OCI-LY1 (cell line): ENCODE measurements around the gene CADM1.

Experiments used
- H2AFZ ChIP-seq: fragments of 200-600 bp; sonication (generic), shearing (Covaris generic); 2 replicates; pipeline ENCODE4 v1.6.0; 2014; ENCODE audit warnings: antibody characterized with exemption, mild to moderate bottlenecking, low read length
- H3F3A ChIP-seq: fragments of 200-600 bp; sonication (generic), shearing (Covaris generic); 2 replicates; pipeline ENCODE4 v1.6.0; 2014; ENCODE audit warnings: mild to moderate bottlenecking, antibody characterized with exemption, low read length, moderate library complexity; ENCODE audit not compliant: insufficient read depth
- H3K27ac ChIP-seq: fragments of 200-600 bp; sonication (generic); 2 replicates; pipeline ENCODE4 v1.5.1; 2014; ENCODE audit warnings: low read length, mixed run types, mild to moderate bottlenecking, low read depth; ENCODE audit not compliant: poor library complexity, severe bottlenecking
- H3K27me3 ChIP-seq: fragments of 200-600 bp; sonication (generic); 2 replicates; pipeline ENCODE4 v1.6.0; 2014; ENCODE audit warnings: antibody characterized with exemption, mild to moderate bottlenecking, low read length, moderate library complexity; ENCODE audit not compliant: insufficient read depth
- H3K36me3 ChIP-seq: fragments of 200-600 bp; sonication (generic); 2 replicates; pipeline ENCODE4 v1.6.1; 2014; ENCODE audit warnings: mild to moderate bottlenecking, antibody characterized with exemption, low read length, moderate library complexity, mixed read lengths; ENCODE audit not compliant: insufficient read depth
- H3K4me1 ChIP-seq: fragments of 200-600 bp; sonication (generic); 2 replicates; pipeline ENCODE4 v1.5.1; 2014; ENCODE audit warnings: mild to moderate bottlenecking, low read length, moderate library complexity; ENCODE audit not compliant: insufficient read depth, severe bottlenecking
- H3K4me2 ChIP-seq: fragments of 200-600 bp; sonication (generic), shearing (Covaris generic); 2 replicates; pipeline ENCODE4 v1.6.1; 2014; ENCODE audit warnings: low read length
- H3K4me3 ChIP-seq: fragments of 200-600 bp; sonication (generic); 2 replicates; pipeline ENCODE4 v1.5.1; 2014; ENCODE audit warnings: low read length, low read depth, mild to moderate bottlenecking, mixed read lengths; ENCODE audit not compliant: poor library complexity, severe bottlenecking
- H3K79me2 ChIP-seq: fragments of 200-600 bp; shearing (Covaris generic); 2 replicates; pipeline ENCODE4 v1.6.1; 2016; ENCODE audit warnings: mixed run types, low read length, mixed read lengths; ENCODE audit not compliant: insufficient read depth
- H3K9ac ChIP-seq: fragments of 200-600 bp; sonication (generic), shearing (Covaris generic); 2 replicates; pipeline ENCODE4 v1.6.1; 2014; ENCODE audit warnings: mild to moderate bottlenecking, low read length, mixed read lengths
- H3K9me2 ChIP-seq: fragments of 200-600 bp; sonication (generic), shearing (Covaris generic); 2 replicates; pipeline ENCODE4 v1.6.1; 2014; ENCODE audit warnings: low read depth, mild to moderate bottlenecking, low read length, mixed read lengths
- H3K9me3 ChIP-seq: fragments of 200-600 bp; shearing (Covaris generic); 2 replicates; pipeline ENCODE4 v1.6.1; 2014; ENCODE audit warnings: low read length, mixed read lengths
- H4K20me1 ChIP-seq: fragments of 200-600 bp; sonication (generic), shearing (Covaris generic); 2 replicates; pipeline ENCODE4 v1.6.0; 2016; ENCODE audit warnings: mild to moderate bottlenecking, low read length; ENCODE audit not compliant: insufficient read depth
- EZH2 ChIP-seq: fragments of 200-600 bp; sonication (generic), shearing (Covaris generic); IDR thresholded peaks from 2 replicates; pipeline ENCODE4 v1.8.0; 2017; ENCODE audit warnings: borderline replicate concordance, mixed run types, mild to moderate bottlenecking, antibody characterized with exemption, low read length, moderate library complexity, mixed read lengths
- TF ChIP-seq, protein P1 (sequence below): fragments of 200-600 bp; sonication (generic), shearing (Covaris generic); IDR thresholded peaks from 2 replicates; pipeline ENCODE4 v1.5.1; 2017; ENCODE audit warnings: mild to moderate bottlenecking, antibody characterized with exemption, low read length, moderate library complexity, mixed read lengths

Gene CADM1

DNA sequence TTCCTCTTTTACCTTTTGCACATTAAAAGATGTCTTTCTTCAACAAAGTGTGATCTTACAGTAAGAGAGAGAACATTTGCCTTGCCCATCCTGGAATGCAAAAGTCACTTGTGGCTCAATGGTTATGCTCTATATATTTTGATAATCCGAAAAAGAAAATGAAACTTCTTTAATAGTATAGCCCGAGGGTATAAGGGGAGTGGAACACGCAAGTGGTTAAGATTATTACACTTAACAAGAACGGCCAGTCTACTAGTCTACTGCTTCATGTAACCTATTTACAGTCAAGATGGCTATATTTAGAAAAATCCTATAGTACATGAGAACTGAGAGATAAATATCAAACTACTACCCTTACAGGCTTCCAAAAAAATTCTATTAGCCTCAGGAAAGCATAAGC is 86.1 kb downstream of the CADM1 start:
- Histone ChIP-seq H3K9me2 (no peaks in the 10 kb centered on the region), H4K20me1 (no peaks in the 10 kb centered on the region), H3F3A (no peaks in the 10 kb centered on the region), H3K4me3 (no peak overlapping the region), H3K79me2 (no peaks in the 10 kb centered on the region), H3K4me2 (no peak overlapping the region), H3K36me3 (no peaks in the 10 kb centered on the region), H3K9me3 (no peaks in the 10 kb centered on the region), H2AFZ (no peak overlapping the region), H3K9ac (no peak overlapping the region), H3K27ac (no peak overlapping the region), H3K4me1 (no peaks in the 10 kb centered on the region), H3K27me3 (no peaks in the 10 kb centered on the region)
- TF ChIP-seq, protein P1, sequence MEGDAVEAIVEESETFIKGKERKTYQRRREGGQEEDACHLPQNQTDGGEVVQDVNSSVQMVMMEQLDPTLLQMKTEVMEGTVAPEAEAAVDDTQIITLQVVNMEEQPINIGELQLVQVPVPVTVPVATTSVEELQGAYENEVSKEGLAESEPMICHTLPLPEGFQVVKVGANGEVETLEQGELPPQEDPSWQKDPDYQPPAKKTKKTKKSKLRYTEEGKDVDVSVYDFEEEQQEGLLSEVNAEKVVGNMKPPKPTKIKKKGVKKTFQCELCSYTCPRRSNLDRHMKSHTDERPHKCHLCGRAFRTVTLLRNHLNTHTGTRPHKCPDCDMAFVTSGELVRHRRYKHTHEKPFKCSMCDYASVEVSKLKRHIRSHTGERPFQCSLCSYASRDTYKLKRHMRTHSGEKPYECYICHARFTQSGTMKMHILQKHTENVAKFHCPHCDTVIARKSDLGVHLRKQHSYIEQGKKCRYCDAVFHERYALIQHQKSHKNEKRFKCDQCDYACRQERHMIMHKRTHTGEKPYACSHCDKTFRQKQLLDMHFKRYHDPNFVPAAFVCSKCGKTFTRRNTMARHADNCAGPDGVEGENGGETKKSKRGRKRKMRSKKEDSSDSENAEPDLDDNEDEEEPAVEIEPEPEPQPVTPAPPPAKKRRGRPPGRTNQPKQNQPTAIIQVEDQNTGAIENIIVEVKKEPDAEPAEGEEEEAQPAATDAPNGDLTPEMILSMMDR, result no peak
- no peak for TF ChIP-seq EZH2

DNA sequence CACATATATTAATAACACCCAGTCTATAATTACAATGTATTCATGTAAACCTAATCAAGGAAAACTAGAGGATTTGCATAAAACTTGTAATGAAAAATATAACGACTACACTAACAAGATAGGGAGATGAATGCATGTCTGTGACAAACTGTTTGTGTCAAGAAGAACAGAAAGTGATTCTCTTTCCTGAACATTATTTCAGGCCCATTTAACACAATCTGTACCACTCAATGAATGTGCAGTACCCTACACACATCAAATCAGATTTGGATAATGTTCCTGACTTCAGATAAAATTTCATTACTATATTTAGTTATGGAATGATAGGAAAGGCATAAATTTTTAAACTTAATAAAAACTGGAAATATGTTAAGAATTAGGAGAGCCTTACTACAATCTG is 93.1 kb downstream of the CADM1 start:
- H3K36me3 ChIP-seq, result no peaks in the 10 kb centered on the region
- H3K9ac ChIP-seq, result no peak overlapping the region
- no peak overlapping the region for H3K27ac ChIP-seq
- no peaks in the 10 kb centered on the region for H3K27me3 ChIP-seq
- no peak overlapping the region for H2AFZ ChIP-seq
- H3K4me3 ChIP-seq, result no peak overlapping the region
- TF ChIP-seq EZH2, result no peak
- TF ChIP-seq, protein P1, result no peak
- H3K4me1 ChIP-seq, result no peaks in the 10 kb centered on the region
- no peaks in the 10 kb centered on the region for H3K9me3 ChIP-seq
- no peaks in the 10 kb centered on the region for H3F3A ChIP-seq
- H4K20me1 ChIP-seq, result no peaks in the 10 kb centered on the region
- H3K4me2 ChIP-seq, result no peak overlapping the region
- no peaks in the 10 kb centered on the region for H3K79me2 ChIP-seq
- no peaks in the 10 kb centered on the region for H3K9me2 ChIP-seq

DNA sequence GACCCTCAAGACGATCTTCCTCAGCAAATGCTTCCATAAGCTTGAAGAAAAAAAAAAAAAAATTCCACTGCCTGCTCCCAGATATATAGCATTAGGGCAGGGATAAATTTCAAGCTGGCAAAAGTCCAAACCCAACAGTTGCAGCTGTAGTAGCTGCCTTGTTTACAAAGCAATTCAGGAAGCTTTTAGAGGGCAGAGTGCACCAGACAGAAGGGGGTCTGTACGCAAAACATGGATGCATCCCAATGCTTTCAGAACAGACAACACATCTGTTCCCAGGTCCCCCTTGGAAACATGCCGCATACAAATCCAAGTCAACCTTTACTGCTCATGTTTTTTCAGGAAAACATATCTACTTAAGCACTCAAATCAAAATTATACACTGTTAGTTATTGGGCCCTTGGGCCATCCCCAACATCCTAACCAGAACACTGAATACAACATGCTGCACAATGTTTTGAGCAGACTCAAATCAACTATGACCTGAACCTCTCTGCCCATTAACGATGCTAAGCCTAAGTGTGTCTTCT is 94.5 kb downstream of the CADM1 start:
- no peaks in the 10 kb centered on the region for H3K4me1 ChIP-seq
- no peaks in the 10 kb centered on the region for H3F3A ChIP-seq
- H3K36me3 ChIP-seq, result no peaks in the 10 kb centered on the region
- no peak overlapping the region for H3K27ac ChIP-seq
- no peak overlapping the region for H2AFZ ChIP-seq
- H3K9ac ChIP-seq, result no peak overlapping the region
- H3K4me2 ChIP-seq, result no peak overlapping the region
- no peaks in the 10 kb centered on the region for H4K20me1 ChIP-seq
- no peaks in the 10 kb centered on the region for H3K9me2 ChIP-seq
- no peak for TF ChIP-seq EZH2
- H3K9me3 ChIP-seq, result no peaks in the 10 kb centered on the region
- H3K27me3 ChIP-seq, result no peaks in the 10 kb centered on the region
- no peak overlapping the region for H3K4me3 ChIP-seq
- H3K79me2 ChIP-seq, result no peaks in the 10 kb centered on the region

DNA sequence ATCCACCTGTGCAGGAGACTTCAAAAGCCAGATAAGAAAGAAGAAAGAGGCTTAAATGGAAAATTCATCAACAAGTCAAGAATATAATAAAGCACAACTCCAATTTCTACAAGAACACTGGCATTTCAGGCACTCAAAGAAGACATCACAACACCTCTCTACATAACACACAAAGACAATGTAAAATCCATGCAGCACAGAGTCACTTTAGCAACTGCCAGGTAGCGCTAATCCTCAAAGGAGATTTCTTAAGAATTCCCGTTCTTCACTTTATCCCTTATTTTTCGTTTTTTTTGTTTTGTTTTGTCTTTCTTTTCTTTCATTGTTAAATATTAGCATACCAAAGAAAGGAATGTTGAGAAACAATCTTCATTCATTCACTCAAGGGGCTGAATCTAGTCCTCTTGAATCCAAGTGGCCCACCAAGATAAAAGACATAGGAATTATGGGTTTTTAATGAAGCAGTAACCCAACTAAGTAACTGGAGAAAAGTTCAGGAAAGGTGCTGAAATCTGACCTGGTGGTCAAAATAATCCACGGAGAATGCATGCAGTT is 95.0 kb downstream of the CADM1 start:
- no peaks in the 10 kb centered on the region for H3K9me3 ChIP-seq
- H3K27ac ChIP-seq, result no peak overlapping the region
- no peaks in the 10 kb centered on the region for H3K36me3 ChIP-seq
- H3K9me2 ChIP-seq, result no peaks in the 10 kb centered on the region
- H3K4me2 ChIP-seq, result no peak overlapping the region
- no peak overlapping the region for H2AFZ ChIP-seq
- H3K27me3 ChIP-seq, result no peaks in the 10 kb centered on the region
- H3K79me2 ChIP-seq, result no peaks in the 10 kb centered on the region
- no peaks in the 10 kb centered on the region for H4K20me1 ChIP-seq
- no peak overlapping the region for H3K9ac ChIP-seq
- no peak for TF ChIP-seq EZH2
- TF ChIP-seq, protein P1, result no peak
- no peak overlapping the region for H3K4me3 ChIP-seq
- no peaks in the 10 kb centered on the region for H3F3A ChIP-seq
- no peaks in the 10 kb centered on the region for H3K4me1 ChIP-seq
